Erythroblast (primary cell): Measurements from ENCODE around the gene SLAIN2.
"Not testable (repeated sequence)": the region's sequence is repeated elsewhere in the genome, so short reads cannot be mapped to it uniquely, and the experiment has no call there.

Experiments used
- DNase-seq, 2 experiments: peaks; one replicate each; lab custom pipeline; 2025; lab: John Stamatoyannopoulos, UW
- GATA1 ChIP-seq: IDR thresholded peaks from 2 replicates; pipeline ENCODE4 v1.6.1; 2011; ENCODE audit warnings: low read depth, mild to moderate bottlenecking, control low read depth, low read length, moderate library complexity
- POLR2A ChIP-seq: IDR thresholded peaks from 2 replicates; pipeline ENCODE4 v1.6.1; 2011; ENCODE audit warnings: mild to moderate bottlenecking, low read length

Gene SLAIN2

DNA sequence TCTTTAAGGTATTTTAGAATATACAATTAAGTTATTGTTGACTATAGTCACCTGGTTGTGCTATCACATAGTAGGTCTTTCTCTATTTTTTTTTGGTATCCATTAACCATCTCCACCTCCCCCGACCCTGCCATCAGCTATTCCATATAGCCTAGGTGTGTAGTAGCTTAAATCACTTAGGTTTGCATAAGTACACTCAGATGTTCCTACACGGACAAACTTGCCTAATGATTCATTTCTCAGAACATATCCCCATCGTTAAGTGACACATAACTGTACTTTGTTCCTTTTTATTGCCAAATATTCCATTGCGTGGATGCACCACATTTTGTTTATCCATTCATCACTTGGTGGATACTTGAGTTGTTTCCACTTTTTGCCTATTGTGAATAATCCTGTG, 67.9 kb downstream of the SLAIN2 start:
- DNase-seq, result no peak
- TF ChIP-seq GATA1, result no peak
- TF ChIP-seq POLR2A, result no peak

DNA sequence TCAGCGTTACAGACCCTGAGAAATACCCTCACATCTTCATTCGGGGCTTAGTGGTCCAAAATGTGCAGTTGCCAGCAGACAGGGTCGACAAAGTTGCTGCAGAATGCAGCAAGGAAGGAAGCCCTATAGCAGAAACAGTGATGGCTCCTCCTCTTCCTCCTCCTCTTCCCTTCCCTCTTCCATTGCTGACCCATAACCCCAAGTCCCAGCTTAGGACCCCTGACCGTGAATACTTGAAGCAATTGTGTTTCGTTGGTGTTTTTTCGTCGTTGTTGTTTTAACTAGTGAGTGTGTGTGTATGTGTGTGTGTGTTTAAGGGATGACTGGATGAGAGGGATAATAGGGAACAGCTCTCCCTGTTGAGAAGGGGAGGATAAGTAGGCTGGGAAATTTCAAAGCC, 69.5 kb downstream of the SLAIN2 start:
- DNase-seq, result no peak
- TF ChIP-seq GATA1 (no peak), POLR2A (no peak)

DNA sequence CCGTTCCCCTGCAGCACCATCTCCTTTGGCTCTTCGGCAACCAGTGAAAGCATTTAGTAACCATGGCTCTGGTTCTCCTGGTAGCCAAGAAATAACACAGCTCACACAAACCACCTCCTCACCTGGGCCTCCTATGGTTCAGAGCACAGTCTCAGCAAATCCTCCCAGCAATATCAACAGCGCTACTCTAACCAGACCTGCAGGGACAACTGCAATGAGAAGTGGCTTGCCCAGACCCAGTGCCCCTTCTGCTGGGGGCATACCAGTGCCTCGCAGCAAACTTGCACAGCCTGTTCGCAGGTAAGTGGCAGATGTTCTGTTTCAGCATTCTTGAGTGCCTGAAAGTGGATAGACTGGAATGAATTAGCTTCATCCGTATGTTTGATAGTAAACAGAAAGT, 78.8 kb downstream of the SLAIN2 start:
- TF ChIP-seq POLR2A, result no peak
- no peak for TF ChIP-seq GATA1

DNA sequence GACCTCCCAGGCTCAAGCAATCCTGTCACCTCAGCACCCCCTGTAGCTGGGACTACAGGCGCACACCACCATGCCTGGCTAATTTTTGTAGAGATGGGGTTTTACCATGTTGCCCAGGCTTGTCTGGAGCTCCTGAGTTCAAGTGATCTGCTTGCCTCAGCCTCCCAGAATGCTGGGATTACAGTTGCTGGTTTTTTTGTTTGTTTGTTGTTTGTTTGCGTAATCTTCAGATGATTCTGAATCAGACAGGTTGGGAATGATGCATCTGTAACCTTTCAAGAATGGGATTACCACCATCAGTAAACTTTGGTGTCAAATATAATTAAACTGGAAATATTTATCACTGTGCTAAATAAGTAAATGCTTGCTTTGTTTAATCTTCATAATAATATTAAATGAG, 79.8 kb downstream of the SLAIN2 start:
- TF ChIP-seq GATA1 (no peak), POLR2A (no peak)
- no peak for DNase-seq

More for the DNA sequence above, 78.8 kb downstream of the SLAIN2 start:
- no peak for DNase-seq

DNA sequence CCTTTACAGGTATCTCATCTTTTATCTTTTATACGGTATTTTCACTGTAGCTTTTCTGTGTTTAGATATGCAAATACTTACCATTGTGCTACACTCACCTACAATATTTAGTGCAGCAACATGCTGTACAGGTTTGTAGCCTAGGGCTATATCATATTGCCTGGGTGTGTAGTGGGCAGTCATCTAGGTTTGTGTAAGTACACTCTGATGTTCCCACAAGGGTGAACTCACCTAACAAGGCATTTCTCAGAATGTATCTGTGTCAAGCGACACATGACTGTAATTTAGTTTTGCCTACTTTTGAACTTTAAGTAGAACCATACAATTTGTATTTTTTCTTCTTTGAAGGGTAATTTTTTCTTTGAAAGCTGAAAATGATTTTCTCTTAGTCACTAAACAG, 87.6 kb downstream of the SLAIN2 start:
- TF ChIP-seq POLR2A, result no peak
- TF ChIP-seq GATA1, result no peak
- DNase-seq, result no peak

DNA sequence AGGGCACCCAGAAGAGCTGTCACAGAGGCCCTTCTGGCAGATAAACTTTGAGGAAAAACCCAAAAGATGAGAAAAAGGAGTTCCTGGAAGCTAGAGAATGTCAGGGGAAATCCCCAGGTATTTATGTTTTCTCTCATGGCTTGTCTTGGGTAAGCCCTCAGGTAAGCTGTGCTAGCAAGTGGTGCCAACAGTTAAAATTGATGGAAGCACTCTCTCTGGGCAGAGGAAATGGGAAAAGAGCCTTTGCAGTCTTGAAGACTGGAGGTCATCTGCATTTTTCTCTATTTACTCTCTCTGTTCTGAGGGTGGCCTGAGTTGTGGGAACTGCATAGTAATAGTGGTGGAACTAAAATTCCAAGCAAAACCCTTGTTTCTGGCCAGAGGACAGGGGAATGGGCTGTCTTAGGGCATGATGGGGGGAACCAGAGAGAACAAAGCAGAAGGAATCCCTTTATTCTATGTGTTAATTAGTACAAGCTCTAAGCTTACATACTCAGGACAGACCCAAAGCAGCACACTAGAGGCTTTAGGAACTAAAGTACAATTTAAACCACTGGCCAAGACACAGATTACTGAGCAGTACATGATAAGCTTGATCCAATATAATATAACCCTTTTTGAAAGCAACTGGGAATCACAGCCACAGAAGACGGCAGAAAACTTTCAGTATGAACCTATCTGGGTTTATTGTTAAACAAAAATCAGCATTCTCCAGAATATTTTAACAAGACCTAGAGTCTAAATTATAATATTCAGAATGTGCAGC, 88.6 kb downstream of the SLAIN2 start:
- DNase-seq, result no peak
- TF ChIP-seq POLR2A (no peak), GATA1 (no peak)

DNA sequence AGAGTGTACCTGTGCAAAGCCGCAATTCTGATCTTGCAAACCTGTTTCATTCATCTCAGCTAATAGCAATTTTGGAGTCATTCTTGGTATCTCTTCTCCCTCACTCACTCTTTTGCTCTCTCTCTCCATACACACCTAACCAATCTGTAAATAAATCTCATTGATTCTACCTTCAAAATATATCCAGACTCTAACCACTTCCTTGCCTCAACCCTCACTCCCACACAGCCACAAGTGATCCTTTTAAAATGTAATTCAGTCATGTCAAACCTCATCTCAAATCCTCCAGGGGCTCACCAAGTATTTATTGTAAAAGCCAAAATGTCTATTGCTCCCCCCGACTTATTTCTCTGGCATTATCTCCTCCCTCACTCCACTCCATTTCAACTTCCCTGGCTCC, 90.1 kb downstream of the SLAIN2 start:
- no peak for DNase-seq
- TF ChIP-seq POLR2A (no peak), GATA1 (no peak)

DNA sequence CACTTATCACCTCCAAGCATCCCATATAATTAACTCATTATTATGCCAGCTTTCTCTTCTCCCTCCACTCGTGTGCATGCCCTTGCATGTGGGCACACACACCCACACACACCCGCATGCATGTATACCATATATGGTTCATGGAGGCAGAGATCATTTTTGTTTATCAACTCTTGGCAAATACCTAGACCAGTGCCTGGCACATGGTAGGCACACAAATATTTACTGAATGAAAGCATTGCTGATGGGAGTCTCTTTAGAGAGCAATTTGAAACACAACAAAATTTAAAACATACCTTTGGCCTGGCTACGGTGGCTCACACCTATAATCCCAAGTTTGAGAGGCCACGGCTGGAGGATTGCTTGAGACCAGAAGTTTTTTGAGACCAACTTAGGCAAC, 90.7 kb downstream of the SLAIN2 start:
- DNase-seq, result no peak
- TF ChIP-seq GATA1, result no peak
- TF ChIP-seq POLR2A, result no peak

DNA sequence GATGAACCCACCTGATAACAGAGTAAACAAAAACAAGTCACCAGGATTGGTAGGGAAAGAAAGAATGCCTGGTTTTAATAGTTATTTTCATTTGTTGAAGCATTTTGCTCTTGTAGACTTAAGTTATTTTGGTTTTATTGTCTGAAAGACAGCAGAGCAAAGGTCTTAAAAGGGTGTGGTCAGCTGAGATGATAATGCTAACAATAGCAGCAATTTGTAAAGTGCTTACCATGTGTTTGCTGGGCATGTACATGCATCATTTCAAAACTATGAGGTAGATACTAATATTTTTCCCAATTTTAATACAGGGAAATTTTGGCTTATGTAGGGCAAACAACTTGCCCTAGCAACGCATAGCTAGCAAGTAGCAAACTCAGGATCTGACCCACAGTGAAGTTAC, 95.0 kb downstream of the SLAIN2 start:
- DNase-seq, result no peak
- TF ChIP-seq GATA1, result no peak
- no peak for TF ChIP-seq POLR2A

DNA sequence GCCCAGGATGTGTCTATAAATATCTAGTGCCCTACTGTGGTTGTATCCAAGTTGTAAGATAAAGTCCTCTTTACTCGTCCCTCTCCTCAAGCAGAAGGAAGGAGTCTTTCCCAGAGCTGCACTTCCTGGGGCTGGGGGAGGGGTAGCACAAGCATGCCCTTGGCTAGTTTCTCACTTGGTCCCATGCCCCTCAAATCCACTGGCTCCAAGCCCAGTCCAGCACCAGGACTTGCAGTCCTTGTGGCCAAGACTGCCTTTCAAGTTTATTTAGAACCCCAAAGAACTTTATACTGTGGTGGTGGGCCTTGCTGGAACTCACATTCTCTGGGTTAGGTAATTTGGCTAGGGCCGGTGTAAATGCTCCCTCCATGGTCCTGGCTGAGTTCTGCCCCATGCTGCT, 98.7 kb downstream of the SLAIN2 start:
- no peak for DNase-seq

DNA sequence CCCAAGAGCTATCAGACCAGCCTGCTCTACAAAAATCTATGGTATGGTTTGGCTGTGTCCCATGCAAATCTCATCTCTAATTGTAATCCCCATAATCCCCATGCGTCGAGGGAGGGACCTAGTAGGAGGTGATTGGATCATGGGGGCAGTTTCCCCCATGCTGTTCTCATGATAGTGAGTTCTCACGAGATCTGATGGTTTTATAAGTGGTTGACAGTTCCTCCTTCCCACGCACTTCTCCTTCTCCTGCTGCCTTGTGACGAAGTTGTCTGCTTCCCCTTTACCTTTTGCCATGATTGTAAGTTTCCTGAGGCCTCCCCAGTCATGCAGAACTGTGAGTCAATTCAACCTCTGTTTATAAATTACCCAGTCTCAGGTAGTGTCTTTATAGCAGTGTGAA, 99.6 kb downstream of the SLAIN2 start:
- DNase-seq, result not testable (repeated sequence)

More for the DNA sequence above, 98.7 kb downstream of the SLAIN2 start:
- TF ChIP-seq POLR2A (no peak), GATA1 (no peak)

DNA sequence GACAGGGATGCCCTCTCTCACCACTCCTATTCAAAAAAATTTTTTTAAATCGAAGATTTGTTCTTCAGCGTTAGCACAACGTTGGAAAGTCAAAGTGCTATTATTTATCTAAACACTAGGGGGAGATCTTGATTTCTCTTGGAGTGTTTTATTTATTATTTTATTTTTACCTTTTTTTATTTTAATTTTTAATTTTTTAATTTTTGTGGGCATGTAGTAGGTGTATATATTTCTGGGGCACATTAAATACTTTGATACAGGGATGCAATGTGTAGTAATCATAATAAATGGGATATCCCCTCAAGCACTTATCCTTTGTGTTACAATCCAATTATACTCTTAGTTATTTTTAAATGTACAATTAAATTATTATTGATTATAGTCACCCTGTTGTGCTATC, 104.4 kb downstream of the SLAIN2 start:
- peak in 1 of 2 experiments; percentile 41 for DNase-seq
- no peak for TF ChIP-seq GATA1
- TF ChIP-seq POLR2A, result no peak

DNA sequence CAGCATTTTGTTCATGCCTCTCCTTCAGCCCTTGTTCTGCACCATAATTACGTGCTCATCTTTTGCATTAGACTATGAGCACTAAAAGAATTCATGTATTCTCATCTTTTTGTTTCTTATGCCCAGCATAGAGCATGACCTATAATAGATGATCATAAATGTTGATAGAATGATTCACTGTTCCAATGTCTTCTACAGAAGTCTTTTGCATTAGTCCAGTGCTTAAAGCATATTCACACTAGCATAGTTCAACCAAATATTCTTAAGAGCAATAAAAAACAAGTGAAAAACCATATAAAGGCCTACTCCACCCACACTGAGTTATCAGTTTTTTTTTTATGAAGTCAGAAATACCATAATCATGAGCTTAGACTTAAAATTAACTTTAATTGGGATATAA, 105.3 kb downstream of the SLAIN2 start:
- no peak for DNase-seq
- TF ChIP-seq GATA1, result no peak
- TF ChIP-seq POLR2A, result no peak

DNA sequence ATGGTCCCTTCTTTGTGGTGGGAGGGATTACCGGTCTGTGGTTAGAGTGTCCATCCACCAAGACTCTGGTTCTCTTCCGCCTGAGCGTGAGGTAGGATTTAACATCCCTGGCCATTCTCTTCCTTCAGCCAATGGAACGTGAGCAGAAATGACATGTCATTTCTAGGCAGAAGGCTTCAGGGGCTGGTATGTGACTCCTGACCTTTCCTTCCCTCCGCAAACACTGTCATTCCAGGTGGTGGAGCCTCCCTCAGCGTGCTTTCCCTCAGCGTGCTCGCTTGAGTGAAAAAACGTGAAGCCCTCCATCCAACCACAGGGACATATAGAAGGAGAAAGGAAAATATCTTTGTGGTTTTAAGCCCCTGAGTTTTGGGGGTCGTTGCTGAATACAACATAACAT, 107.8 kb downstream of the SLAIN2 start:
- DNase-seq, result no peak
- TF ChIP-seq POLR2A, result no peak
- no peak for TF ChIP-seq GATA1

DNA sequence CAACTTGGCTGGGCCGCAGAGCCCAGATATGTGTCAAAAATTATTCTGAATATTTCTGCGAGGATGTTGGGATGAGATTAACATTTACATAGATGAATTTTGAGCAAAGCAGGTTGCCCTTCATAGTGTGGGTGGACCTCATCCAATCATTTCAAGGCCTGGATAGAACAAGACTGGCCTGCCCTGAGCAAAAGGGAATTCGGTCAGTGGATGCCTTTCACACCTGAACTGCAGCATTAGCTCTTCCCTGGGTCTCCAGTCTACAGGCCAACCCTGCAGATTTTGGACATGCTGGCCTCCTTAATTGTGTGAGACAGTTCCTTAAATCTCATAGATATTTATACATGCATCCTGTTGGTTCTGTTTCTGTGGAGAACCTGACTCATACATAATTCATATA, 109.4 kb downstream of the SLAIN2 start:
- TF ChIP-seq POLR2A, result no peak
- no peak for TF ChIP-seq GATA1
- DNase-seq, result no peak

DNA sequence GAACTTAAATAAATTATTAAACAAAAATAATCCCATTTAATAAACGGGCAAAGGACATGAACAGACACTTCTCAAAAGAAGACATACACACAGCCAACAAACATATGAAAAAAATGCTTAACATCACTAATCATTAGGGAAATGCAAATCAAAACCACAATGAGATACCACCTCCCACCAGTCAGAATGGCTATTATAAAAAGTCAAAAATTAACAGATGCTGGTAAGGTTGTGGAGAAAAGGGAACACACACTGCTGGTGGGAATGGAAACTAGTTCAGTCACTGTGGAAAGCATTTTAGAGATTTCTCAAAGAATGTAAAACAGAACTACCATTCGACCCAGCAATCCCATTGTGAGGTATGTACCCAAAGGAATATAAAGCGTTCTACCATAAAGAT, 110.3 kb downstream of the SLAIN2 start:
- not testable (repeated sequence) for DNase-seq
